Liver (tissue), 9 donors: ENCODE measurements around the gene ZMYND8. TPM values are rescaled to one million over a fixed set of nuclear protein-coding genes. Genes with fewer than 3 reads are reported as not detected.

Source experiments
- DNase-seq: peaks from one replicate; pipeline ENCODE4 v3.0.0-alpha.2; 2017; ENCODE audit warnings: low spot score
- H3K27ac ChIP-seq, 2 donors: one replicate each; pipeline ENCODE4 v1.7.0; 2013; ENCODE audit warnings: inconsistent platforms in 2 of 2, low read length in 2 of 2, control low read depth in 1 of 2, low read depth in 1 of 2, mild to moderate bottlenecking in 1 of 2
- H3K27me3 ChIP-seq, 4 donors: one replicate each; pipeline versions ENCODE4 v1.6.1 to v1.7.0; 2013; ENCODE audit warnings: low read length in 3 of 4, inconsistent platforms in 1 of 4, mild to moderate bottlenecking in 1 of 4, moderate library complexity in 1 of 4; ENCODE audit not compliant: control insufficient read depth in 4 of 4, insufficient read depth in 4 of 4
- H3K36me3 ChIP-seq, 4 donors: one replicate each; pipeline versions ENCODE4 v1.6.1 to v1.7.0; 2013; ENCODE audit warnings: low read length in 3 of 4, mild to moderate bottlenecking in 3 of 4, low read depth in 1 of 4, moderate library complexity in 1 of 4; ENCODE audit not compliant: control insufficient read depth in 4 of 4, insufficient read depth in 3 of 4
- H3K4me1 ChIP-seq, 4 donors: one replicate each; pipeline versions ENCODE4 v1.6.1 to v1.7.0; 2013; ENCODE audit warnings: low read length in 3 of 4, mild to moderate bottlenecking in 3 of 4, moderate library complexity in 1 of 4; ENCODE audit not compliant: control insufficient read depth in 4 of 4, insufficient read depth in 4 of 4
- H3K4me3 ChIP-seq, 3 donors: one replicate each; pipeline versions ENCODE4 v1.6.1 to v1.7.0; 2013; ENCODE audit warnings: low read length in 3 of 3, control low read depth in 1 of 3, low read depth in 1 of 3, mild to moderate bottlenecking in 1 of 3
- H3K9ac ChIP-seq, 2 donors: one replicate each; pipeline ENCODE4 v1.7.0; 2013; ENCODE audit warnings: low read length in 2 of 2, mild to moderate bottlenecking in 2 of 2, moderate library complexity in 2 of 2, control low read depth in 1 of 2, low read depth in 1 of 2
- H3K9me3 ChIP-seq, 4 donors: one replicate each; pipeline versions ENCODE4 v1.6.1 to v1.7.0; 2013; ENCODE audit warnings: low read length in 3 of 4; ENCODE audit not compliant: control insufficient read depth in 4 of 4
- ATF3 ChIP-seq: IDR thresholded peaks from 2 replicates; pipeline ENCODE4 v1.6.1; 2016; ENCODE audit warnings: antibody characterized with exemption
- EGR1 ChIP-seq, 2 donors: IDR thresholded peaks; 2 replicates each; pipeline ENCODE4 v1.6.1; 2016 to 2018; ENCODE audit warnings: antibody characterized with exemption in 2 of 2, low read depth in 2 of 2
- FOXA1 ChIP-seq: IDR thresholded peaks from 2 replicates; pipeline ENCODE4 v1.6.1; 2016; ENCODE audit warnings: antibody characterized with exemption
- GABPA ChIP-seq, 2 donors: IDR thresholded peaks in 1 of 2; conservative IDR thresholded peaks in 1 of 2; 2 replicates each; pipeline ENCODE4 v1.6.1; 2016; ENCODE audit warnings: antibody characterized with exemption in 2 of 2, mild to moderate bottlenecking in 1 of 2, moderate library complexity in 1 of 2
- HNF4G ChIP-seq: IDR thresholded peaks from 2 replicates; pipeline ENCODE4 v1.6.1; 2016; ENCODE audit warnings: antibody characterized with exemption
- JUND ChIP-seq, 2 donors: IDR thresholded peaks; 2 replicates each; pipeline ENCODE4 v1.6.1; 2016; ENCODE audit warnings: antibody characterized with exemption in 2 of 2
- NR2F2 ChIP-seq: IDR thresholded peaks from 2 replicates; pipeline ENCODE4 v1.6.1; 2016; ENCODE audit warnings: antibody characterized with exemption
- RAD21 ChIP-seq, 2 donors: IDR thresholded peaks; 2 replicates each; pipeline ENCODE4 v1.6.1; 2016; ENCODE audit warnings: antibody characterized with exemption in 2 of 2, mild to moderate bottlenecking in 2 of 2
- RXRA ChIP-seq, 2 donors: IDR thresholded peaks; 2 replicates each; pipeline ENCODE4 v1.6.1; 2017 to 2018; ENCODE audit warnings: antibody characterized with exemption in 2 of 2, mild to moderate bottlenecking in 1 of 2
- SP1 ChIP-seq: IDR thresholded peaks from 2 replicates; pipeline ENCODE4 v1.6.1; 2018; ENCODE audit warnings: antibody characterized with exemption, mild to moderate bottlenecking
- TAF1 ChIP-seq: conservative IDR thresholded peaks from 2 replicates; pipeline ENCODE4 v1.6.1; 2016; ENCODE audit warnings: antibody characterized with exemption, mild to moderate bottlenecking
- YY1 ChIP-seq: IDR thresholded peaks from 2 replicates; pipeline ENCODE4 v1.6.1; 2016; ENCODE audit warnings: antibody characterized with exemption, mild to moderate bottlenecking
- WGBS: extraction: QIAGEN DNeasy Blood & Tissue Kit; methylation state at CpG from one replicate; pipeline ENCODE4 v1.1.7; 2013; 5-methylcytosine and 5-hydroxymethylcytosine counted together
- polyA plus RNA-seq, 2 donors: library from polyadenylated mRNA; stranded (reverse) in 1 of 2; unstranded in 1 of 2; fragments of 200-250 nt in 1 of 2; fragments of >200 nt in 1 of 2; fragmentation: Nextera tagmentation in 1 of 2; extraction: Ambion mirVana in 1 of 2; gene quantifications; one replicate each; pipeline versions ENCODE4 v1.2.1 to v1.2.3, GENCODE V29; 2013 to 2015
- total RNA-seq, 2 donors: library from RNA; depleted of rRNA; stranded (reverse); fragments of >200 nt; gene quantifications; one replicate each; pipeline ENCODE4 v1.2.3, GENCODE V29; 2014
- TF ChIP-seq, protein P1 (sequence below): fragments of 150-350 bp; IDR thresholded peaks from 2 replicates; pipeline ENCODE4 v1.5.1; 2017; ENCODE audit warnings: improper control_type of control experiment, low read depth, low read length; ENCODE audit not compliant: missing input control
- TF ChIP-seq, protein P2 (sequence below): IDR thresholded peaks from 2 replicates; pipeline ENCODE4 v1.6.1; 2016; ENCODE audit warnings: antibody characterized with exemption
- TF ChIP-seq, protein P3 (sequence below): IDR thresholded peaks from 2 replicates; pipeline ENCODE4 v1.6.1; 2016; ENCODE audit warnings: antibody characterized with exemption, mild to moderate bottlenecking
- donor health status: healthy.
- donor health status: healthy.
- donor health status: healthy.
- donor health status: healthy.
- donor health status: healthy.

ZMYND8 gene
- total and polyA plus RNA-seq, 4 donors: 3.3 to 23.5 (median 6.8) TPM

- Histone ChIP-seq H3K36me3 (peaks cover 0 to 28% (median 16%) of the 10 kb centered on the region in 4 donors), H3K27ac (no peak overlapping the region), H3K27me3 (no peaks in the 10 kb centered on the region), H3K9me3 (no peaks in the 10 kb centered on the region), H3K9ac (no peak overlapping the region), H3K4me1 (peaks cover 6 to 20% (median 15%) of the 10 kb centered on the region in 4 donors), H3K4me3 (no peak overlapping the region)
- no peak for DNase-seq
- WGBS: 98% methylated on average over 19 of the region's 19 CpGs
- TF ChIP-seq RXRA (IDR thresholded peaks at IDR 0.05) (no peak), EGR1 (IDR thresholded peaks at IDR 0.05; ENCODE audit: low read depth in 2 of 2) (no peak), NR2F2 (no peak), YY1 (no peak), SP1 (no peak), HNF4G (no peak), FOXA1 (no peak), GABPA (IDR thresholded peaks at IDR 0.05 in 1 of 2, conservative IDR thresholded peaks at IDR 0.05 in 1 of 2) (no peak)
- TF ChIP-seq, protein P1, sequence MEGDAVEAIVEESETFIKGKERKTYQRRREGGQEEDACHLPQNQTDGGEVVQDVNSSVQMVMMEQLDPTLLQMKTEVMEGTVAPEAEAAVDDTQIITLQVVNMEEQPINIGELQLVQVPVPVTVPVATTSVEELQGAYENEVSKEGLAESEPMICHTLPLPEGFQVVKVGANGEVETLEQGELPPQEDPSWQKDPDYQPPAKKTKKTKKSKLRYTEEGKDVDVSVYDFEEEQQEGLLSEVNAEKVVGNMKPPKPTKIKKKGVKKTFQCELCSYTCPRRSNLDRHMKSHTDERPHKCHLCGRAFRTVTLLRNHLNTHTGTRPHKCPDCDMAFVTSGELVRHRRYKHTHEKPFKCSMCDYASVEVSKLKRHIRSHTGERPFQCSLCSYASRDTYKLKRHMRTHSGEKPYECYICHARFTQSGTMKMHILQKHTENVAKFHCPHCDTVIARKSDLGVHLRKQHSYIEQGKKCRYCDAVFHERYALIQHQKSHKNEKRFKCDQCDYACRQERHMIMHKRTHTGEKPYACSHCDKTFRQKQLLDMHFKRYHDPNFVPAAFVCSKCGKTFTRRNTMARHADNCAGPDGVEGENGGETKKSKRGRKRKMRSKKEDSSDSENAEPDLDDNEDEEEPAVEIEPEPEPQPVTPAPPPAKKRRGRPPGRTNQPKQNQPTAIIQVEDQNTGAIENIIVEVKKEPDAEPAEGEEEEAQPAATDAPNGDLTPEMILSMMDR: no peak
Measured at GRCh38 chr20:47251154-47252020, 105.1 kb downstream of the ZMYND8 start.

GRCh38 chr20:47250360-47250759, 106.1 kb downstream of the ZMYND8 start:
- no peak for DNase-seq
- Histone ChIP-seq H3K9me3 (no peaks in the 10 kb centered on the region), H3K9ac (no peak overlapping the region), H3K4me3 (no peak overlapping the region), H3K27ac (no peak overlapping the region), H3K27me3 (no peaks in the 10 kb centered on the region), H3K4me1 (peaks cover 6 to 20% (median 15%) of the 10 kb centered on the region in 4 donors), H3K36me3 (peaks cover 2 to 33% (median 18%) of the 10 kb centered on the region in 4 donors)
- no peak for TF ChIP-seq EGR1 (IDR thresholded peaks at IDR 0.05; ENCODE audit: low read depth in 2 of 2)
- no peak for TF ChIP-seq YY1
- no peak for TF ChIP-seq JUND (IDR thresholded peaks at IDR 0.05)
- no peak for TF ChIP-seq NR2F2
- no peak for TF ChIP-seq HNF4G
- TF ChIP-seq TAF1: no peak
- TF ChIP-seq, protein P2, sequence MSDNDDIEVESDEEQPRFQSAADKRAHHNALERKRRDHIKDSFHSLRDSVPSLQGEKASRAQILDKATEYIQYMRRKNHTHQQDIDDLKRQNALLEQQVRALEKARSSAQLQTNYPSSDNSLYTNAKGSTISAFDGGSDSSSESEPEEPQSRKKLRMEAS: no peak
- TF ChIP-seq RAD21 (IDR thresholded peaks at IDR 0.05): no peak
- no peak for TF ChIP-seq ATF3
- no peak for TF ChIP-seq RXRA (IDR thresholded peaks at IDR 0.05)
- no peak for TF ChIP-seq FOXA1
- TF ChIP-seq, protein P1: no peak
- TF ChIP-seq SP1: no peak
- TF ChIP-seq, protein P3, sequence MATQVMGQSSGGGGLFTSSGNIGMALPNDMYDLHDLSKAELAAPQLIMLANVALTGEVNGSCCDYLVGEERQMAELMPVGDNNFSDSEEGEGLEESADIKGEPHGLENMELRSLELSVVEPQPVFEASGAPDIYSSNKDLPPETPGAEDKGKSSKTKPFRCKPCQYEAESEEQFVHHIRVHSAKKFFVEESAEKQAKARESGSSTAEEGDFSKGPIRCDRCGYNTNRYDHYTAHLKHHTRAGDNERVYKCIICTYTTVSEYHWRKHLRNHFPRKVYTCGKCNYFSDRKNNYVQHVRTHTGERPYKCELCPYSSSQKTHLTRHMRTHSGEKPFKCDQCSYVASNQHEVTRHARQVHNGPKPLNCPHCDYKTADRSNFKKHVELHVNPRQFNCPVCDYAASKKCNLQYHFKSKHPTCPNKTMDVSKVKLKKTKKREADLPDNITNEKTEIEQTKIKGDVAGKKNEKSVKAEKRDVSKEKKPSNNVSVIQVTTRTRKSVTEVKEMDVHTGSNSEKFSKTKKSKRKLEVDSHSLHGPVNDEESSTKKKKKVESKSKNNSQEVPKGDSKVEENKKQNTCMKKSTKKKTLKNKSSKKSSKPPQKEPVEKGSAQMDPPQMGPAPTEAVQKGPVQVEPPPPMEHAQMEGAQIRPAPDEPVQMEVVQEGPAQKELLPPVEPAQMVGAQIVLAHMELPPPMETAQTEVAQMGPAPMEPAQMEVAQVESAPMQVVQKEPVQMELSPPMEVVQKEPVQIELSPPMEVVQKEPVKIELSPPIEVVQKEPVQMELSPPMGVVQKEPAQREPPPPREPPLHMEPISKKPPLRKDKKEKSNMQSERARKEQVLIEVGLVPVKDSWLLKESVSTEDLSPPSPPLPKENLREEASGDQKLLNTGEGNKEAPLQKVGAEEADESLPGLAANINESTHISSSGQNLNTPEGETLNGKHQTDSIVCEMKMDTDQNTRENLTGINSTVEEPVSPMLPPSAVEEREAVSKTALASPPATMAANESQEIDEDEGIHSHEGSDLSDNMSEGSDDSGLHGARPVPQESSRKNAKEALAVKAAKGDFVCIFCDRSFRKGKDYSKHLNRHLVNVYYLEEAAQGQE: no peak
- WGBS: 97% methylated on average over 4 of the region's 4 CpGs
